DOHH2 (cell line): Measurements from ENCODE around the gene FBXO7.

ENCODE experiments used
- EZH2phosphoT487 ChIP-seq: fragments of 200-600 bp; sonication (generic); IDR thresholded peaks from 2 replicates; pipeline ENCODE4 v1.6.1; 2017; ENCODE audit warnings: borderline replicate concordance, mild to moderate bottlenecking, antibody characterized with exemption, low read length, moderate library complexity, mixed read lengths
- TF ChIP-seq, protein P1 (sequence below): fragments of 200-600 bp; sonication (generic); IDR thresholded peaks from one replicate; pipeline ENCODE4 v1.5.1; 2014; ENCODE audit warnings: antibody characterized with exemption, mild to moderate bottlenecking, low read depth, low read length; ENCODE audit not compliant: poor library complexity, severe bottlenecking

DNA sequence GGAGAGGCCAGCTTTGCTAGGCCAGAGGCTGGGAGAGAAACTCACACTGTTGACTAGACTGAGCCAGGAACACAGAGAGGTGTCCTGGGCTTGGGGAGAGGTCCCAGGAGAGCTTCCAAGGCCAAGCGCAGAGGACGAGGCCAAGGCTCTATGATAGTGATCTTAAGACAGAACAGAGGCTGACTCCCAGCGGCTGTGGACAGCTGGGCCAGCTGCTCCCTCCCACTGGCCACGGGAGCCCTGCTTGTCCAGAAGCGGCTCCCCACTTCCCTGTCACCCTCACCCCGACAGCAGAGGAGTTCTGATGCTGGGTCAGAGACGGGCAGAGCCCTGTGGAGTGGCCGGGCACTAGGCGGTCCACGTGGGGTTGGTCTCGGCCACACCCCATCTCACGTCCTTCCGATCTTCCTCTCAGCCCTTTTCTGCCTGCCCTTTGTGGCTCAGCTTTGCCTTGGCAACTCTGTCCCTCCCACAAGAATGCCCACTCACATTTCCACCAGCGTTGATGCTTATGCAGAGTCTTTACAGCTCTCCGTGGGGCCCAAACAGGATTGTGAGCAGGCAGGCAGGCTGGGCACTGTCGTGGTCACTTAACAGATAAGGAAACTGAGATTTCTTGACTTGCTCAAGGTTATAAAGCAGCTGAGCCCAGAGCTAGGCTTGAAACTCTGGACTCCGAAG is 68.2 kb downstream of the FBXO7 start:
- TF ChIP-seq, protein P1, sequence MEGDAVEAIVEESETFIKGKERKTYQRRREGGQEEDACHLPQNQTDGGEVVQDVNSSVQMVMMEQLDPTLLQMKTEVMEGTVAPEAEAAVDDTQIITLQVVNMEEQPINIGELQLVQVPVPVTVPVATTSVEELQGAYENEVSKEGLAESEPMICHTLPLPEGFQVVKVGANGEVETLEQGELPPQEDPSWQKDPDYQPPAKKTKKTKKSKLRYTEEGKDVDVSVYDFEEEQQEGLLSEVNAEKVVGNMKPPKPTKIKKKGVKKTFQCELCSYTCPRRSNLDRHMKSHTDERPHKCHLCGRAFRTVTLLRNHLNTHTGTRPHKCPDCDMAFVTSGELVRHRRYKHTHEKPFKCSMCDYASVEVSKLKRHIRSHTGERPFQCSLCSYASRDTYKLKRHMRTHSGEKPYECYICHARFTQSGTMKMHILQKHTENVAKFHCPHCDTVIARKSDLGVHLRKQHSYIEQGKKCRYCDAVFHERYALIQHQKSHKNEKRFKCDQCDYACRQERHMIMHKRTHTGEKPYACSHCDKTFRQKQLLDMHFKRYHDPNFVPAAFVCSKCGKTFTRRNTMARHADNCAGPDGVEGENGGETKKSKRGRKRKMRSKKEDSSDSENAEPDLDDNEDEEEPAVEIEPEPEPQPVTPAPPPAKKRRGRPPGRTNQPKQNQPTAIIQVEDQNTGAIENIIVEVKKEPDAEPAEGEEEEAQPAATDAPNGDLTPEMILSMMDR, result no peak
- TF ChIP-seq EZH2phosphoT487, result no peak
